ENCODE data around the gene PILRB.

Gene PILRB

DNA sequence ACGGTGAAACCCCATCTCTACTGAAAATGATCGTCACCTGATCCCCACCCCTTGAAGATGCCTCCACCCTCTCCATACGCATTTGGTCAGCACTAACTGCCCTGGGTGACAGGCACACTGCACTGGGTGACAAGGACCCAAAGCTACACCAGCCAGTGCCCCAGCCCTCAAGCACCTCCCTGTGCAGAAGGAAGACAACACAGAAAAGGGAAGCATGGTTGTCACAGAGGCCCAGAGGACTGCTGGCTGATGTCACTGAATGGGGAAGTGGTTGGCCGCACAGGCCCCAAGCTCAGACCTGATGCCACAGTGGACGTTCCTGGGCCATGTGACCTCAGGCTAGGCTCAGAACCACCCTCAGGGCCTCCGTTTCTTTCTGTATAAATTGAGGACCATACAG lies 11.2 kb downstream of the PILRB start:
- ChIA-PET POLR2A (ENCODE audit: low non-redundant PET) (no interaction called here), CTCF (no interaction called here)
- H3K27ac ChIP-seq = peak overlapping the region; percentile 9

DNA sequence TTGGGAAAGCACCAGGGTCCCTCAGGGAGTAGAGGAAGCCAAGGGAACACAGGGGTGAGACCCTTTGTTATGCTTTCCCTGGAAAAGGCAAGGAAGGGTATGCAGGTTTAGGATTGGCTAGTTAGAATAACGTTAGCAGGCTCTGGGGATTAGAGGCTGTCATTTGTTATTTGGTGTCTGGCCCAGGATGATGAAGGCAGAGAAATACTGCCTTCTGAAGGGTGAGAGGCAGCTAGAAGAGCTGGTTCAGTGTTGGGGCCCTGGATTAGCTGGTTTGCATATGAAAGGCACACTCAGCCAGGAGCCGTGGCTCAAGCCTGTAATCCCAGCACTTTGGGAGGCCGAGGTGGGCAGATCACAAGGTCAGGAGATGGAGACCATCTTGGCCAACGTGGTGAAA lies 12.4 kb downstream of the PILRB start:
- no peak overlapping the region for H3K27ac ChIP-seq
- no peak for DNase-seq (ENCODE audit: low spot score)
- ChIA-PET POLR2A (ENCODE audit: low non-redundant PET) (no interaction called here), CTCF (no interaction called here)
- TF ChIP-seq, protein P1, sequence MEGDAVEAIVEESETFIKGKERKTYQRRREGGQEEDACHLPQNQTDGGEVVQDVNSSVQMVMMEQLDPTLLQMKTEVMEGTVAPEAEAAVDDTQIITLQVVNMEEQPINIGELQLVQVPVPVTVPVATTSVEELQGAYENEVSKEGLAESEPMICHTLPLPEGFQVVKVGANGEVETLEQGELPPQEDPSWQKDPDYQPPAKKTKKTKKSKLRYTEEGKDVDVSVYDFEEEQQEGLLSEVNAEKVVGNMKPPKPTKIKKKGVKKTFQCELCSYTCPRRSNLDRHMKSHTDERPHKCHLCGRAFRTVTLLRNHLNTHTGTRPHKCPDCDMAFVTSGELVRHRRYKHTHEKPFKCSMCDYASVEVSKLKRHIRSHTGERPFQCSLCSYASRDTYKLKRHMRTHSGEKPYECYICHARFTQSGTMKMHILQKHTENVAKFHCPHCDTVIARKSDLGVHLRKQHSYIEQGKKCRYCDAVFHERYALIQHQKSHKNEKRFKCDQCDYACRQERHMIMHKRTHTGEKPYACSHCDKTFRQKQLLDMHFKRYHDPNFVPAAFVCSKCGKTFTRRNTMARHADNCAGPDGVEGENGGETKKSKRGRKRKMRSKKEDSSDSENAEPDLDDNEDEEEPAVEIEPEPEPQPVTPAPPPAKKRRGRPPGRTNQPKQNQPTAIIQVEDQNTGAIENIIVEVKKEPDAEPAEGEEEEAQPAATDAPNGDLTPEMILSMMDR (conservative IDR thresholded peaks at IDR 0.05; ENCODE audit: low read depth) = no peak

More for the DNA sequence above, 11.2 kb downstream of the PILRB start:
- TF ChIP-seq, protein P1 (conservative IDR thresholded peaks at IDR 0.05; ENCODE audit: low read depth) = no peak
- no peak for DNase-seq (ENCODE audit: low spot score)

DNA sequence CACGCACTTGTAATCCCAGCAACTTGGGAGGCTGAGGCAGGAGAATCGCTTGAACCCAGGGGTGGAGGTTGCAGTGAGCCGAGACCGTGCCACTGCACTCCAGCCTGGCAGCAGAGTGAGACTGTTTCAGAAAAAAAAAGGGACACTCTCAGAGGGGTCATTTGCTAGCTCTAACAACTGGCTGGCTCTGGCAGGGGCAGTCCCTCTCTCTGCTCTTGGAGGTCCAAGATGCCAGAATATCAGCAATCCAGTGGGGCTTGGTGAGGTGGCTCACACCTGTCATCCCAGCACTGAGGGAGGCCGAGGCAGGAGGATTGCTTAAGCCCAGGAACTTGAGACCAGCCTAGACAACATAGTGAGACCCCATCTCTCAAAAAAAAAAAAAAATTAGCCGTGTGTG lies 12.8 kb downstream of the PILRB start:
- TF ChIP-seq, protein P1 (conservative IDR thresholded peaks at IDR 0.05; ENCODE audit: low read depth) = no peak
- H3K27ac ChIP-seq = no peak overlapping the region
- ChIA-PET POLR2A (ENCODE audit: low non-redundant PET) (no interaction called here), CTCF (no interaction called here)
- DNase-seq (ENCODE audit: low spot score) = no peak

DNA sequence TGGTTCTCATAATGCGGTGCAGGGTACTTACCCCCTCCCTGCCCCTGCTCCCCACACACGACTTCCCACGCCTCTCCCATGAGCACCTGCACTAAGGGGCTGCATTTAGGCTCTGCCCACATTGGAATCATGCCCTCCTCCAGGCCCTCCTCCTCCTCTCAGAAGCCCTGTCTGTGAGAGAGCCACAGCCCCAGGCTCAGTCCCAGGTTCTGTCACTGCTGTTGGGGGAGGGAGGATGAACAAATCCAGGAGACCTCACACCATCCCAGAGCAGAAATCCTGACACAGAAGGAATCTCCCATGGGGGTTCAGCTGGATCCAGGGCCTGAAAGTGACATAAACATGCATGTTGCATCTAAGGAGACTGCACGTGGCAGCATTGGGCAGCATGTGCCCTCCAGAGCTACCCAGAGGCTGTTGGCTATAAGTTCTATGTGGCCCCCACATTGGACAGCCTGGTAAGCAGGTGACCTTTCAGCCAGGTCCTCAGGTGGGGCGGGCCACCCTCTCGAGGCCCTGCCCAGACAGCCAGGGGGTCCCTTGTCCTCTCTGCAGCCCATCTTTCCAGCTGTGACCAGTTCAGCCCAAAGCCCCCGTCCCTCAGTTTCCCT lies 13.7 kb downstream of the PILRB start:
- ChIA-PET POLR2A (ENCODE audit: low non-redundant PET) (no interaction called here), CTCF (no interaction called here)
- peak overlapping the region; percentile 33 for H3K27ac ChIP-seq
- DNase-seq (ENCODE audit: low spot score) = no peak
- TF ChIP-seq, protein P1 (conservative IDR thresholded peaks at IDR 0.05; ENCODE audit: low read depth) = no peak

DNA sequence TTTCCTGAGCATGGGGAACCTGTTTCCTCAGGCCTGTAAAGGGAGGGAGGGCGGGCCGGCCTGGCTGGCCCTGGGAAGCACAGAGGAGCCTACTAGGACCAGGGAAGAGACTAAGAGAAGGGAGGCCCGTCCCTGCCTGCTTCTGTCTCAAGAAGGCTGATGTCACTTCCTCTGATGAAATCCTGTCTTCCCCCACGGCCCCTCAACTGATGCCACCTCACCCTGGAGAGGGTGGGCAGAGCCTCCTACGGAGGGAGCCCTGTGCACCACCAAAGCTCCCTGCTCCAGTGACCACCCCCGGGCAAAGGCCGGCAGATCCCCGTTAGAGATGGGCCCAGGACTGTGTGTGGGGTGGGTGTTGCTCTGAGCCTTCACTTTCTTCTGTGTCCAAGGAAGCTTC lies 14.3 kb downstream of the PILRB start:
- TF ChIP-seq, protein P1 (conservative IDR thresholded peaks at IDR 0.05; ENCODE audit: low read depth) = no peak
- POLR2A ChIA-PET (ENCODE audit: low non-redundant PET) = no interaction called here
- H3K27ac ChIP-seq = peak overlapping the region; percentile 33
- CTCF ChIA-PET = no interaction called here
- DNase-seq (ENCODE audit: low spot score) = no peak

DNA sequence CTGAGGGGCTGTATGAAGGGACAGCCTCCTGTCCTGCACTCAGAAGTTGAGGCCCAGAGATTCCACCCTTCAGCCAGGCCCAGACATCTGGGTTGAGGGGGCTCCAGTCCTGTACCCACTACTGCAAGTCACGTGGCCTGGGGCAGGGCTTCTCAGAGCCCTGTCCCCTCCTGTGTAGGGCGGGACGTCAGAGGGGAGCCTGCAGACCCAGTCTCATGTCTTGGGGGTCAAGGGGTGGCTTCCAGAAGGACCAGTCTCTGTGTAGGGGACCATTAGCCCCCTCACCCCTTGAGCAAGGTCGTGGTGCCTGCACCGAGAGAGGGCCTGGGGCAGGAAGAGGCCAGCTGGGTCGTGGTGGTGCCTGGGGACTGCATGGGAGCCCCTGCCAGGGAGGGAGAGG lies 14.8 kb downstream of the PILRB start:
- TF ChIP-seq, protein P1 (conservative IDR thresholded peaks at IDR 0.05; ENCODE audit: low read depth) = no peak
- peak overlapping the region; percentile 33 for H3K27ac ChIP-seq
- ChIA-PET CTCF (no interaction called here), POLR2A (ENCODE audit: low non-redundant PET) (no interaction called here)
- DNase-seq (ENCODE audit: low spot score) = no peak

All from RWPE1 (cell line).